GM21390 (cell line): ENCODE results near the gene OR51B2.
"Not testable (repeated sequence)": the region's sequence is repeated elsewhere in the genome, so short reads cannot be mapped to it uniquely, and the experiment has no call there.

Experiments used
- ATAC-seq: cut with Tn5 transposase; IDR thresholded peaks from one replicate; pipeline ENCODE4 v1.9.1; 2021; ENCODE audit not compliant: unreplicated experiment

Gene OR51B2, protein sequence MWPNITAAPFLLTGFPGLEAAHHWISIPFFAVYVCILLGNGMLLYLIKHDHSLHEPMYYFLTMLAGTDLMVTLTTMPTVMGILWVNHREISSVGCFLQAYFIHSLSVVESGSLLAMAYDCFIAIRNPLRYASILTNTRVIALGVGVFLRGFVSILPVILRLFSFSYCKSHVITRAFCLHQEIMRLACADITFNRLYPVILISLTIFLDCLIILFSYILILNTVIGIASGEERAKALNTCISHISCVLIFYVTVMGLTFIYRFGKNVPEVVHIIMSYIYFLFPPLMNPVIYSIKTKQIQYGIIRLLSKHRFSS

DNA sequence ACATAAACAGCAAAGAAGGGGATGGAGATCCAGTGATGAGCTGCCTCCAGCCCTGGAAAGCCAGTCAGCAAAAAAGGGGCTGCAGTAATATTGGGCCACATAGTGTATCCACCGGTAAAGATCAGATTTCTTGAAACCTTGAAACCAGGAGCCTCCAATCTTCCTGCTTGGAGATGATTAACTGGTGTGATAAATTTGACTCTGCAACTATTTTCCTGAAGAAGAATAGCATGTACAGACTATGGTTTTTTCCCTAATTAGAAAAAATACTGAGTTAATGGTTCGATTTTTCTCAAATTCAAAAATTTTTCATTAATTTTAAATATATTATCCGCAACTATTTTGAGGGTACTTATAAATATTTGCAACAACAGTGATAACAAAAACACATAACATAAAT is at the start of gene OR51B2:
TSS of gene OR51B2 (minus strand) at position 101 of the 400 bp plus-strand sequence. CDS start at position 101, 0 bp downstream.
- no peak for ATAC-seq

DNA sequence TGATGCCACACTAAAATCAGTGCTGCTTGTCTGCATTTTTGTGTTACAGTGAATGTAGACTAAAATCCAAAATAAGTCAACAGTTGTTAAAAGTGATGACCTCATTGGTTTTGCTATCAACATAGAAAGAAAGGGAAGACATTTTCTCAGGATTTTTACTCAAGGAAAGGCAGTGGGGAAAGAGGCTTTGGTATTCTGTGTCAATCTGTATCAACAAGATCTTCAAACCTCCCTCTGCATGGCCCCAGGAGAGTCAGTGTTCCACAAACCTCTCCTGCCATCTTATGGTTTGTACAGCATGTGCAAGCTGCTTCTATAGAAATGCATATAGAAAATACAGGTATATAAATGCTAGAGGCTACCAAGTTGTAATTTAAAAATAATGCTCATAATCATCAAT is 45.7 kb upstream of the OR51B2 start:
- ATAC-seq: no peak

- ATAC-seq: no peak
Measured at GRCh38 chr11:5368502-5369043, 44.5 kb upstream of the OR51B2 start.

GRCh38 chr11:5367448-5368074 is 43.5 kb upstream of the OR51B2 start:
- no peak for ATAC-seq

DNA sequence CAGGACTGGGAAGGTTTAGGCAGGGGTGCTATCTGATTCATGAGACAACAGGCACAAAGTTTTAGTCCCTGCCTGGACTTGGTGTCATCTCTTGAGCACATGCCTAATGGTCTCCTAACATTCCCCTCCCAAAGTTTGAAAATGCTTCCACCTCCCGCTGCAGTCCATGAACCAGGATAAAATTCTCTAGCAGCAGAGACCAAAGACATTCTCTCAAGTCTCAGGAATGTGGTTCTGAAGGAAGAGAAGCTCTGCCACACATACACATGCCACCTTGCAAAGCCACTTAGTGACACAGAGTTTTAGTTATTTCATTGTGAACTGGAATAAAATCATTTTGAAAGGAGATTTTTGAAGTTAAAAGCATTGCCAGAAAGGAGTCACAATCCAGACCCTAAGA is 42.8 kb upstream of the OR51B2 start:
- ATAC-seq: no peak

- ATAC-seq: not testable (repeated sequence)
Measured at GRCh38 chr11:5366365-5366764, 42.3 kb upstream of the OR51B2 start.

GRCh38 chr11:5364214-5364613 is 40.1 kb upstream of the OR51B2 start:
- no peak for ATAC-seq

GRCh38 chr11:5363679-5364078 is 39.6 kb upstream of the OR51B2 start:
- no peak for ATAC-seq

DNA sequence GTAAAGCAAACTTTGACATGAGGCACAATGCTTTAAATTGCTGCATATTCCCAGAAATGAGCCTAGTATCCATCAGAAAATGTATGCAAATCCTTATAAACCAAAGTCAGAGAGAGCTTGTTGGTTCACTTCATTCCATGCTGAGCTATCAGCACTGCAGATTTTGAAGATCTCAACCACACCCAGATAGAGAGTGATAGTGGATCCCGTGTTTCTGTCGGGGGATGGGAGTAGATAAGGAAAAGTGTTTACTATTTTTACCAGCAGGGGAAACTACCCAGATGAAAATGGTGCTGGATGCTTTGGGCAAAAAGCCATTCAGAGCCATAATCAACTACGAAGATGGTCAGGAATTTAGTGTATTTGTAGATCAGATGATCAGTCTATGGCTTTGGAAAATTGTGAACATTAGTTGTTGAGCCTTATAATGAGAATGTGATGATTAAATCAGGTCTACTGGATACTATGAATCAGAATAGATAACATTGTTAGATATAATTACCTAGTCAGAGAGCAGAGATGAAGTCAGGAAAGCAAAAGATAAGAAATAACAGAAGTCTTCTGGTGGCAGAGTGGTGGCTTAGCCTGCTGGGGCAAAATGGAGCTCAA is 38.0 kb upstream of the OR51B2 start:
- ATAC-seq: no peak

DNA sequence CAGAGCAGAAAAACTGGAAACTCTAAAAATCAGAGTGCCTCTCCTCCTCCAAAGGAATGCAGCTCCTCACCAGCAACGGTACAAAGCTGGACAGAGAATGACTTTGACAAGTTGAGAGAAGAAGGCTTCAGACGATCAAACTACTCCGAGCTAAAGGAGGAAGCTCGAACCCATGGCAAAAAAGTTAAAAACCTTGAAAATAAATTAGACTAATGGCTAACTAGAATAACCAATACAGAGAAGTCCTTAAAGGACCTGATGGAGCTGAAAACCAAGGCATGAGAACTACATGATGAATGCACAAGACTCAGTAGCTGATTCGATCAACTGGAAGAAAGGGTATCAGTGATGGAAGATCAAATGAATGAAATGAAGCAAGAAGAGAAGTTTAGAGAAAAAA is 31.9 kb upstream of the OR51B2 start:
- not testable (repeated sequence) for ATAC-seq

- no peak for ATAC-seq
Measured at GRCh38 chr11:5351208-5351607, 27.1 kb upstream of the OR51B2 start, which contains the start of gene OR51B6. Gene OR51B6, plus strand, starts transcription at chr11:5351508. Its CDS starts 0 bp downstream, at chr11:5351508.

DNA sequence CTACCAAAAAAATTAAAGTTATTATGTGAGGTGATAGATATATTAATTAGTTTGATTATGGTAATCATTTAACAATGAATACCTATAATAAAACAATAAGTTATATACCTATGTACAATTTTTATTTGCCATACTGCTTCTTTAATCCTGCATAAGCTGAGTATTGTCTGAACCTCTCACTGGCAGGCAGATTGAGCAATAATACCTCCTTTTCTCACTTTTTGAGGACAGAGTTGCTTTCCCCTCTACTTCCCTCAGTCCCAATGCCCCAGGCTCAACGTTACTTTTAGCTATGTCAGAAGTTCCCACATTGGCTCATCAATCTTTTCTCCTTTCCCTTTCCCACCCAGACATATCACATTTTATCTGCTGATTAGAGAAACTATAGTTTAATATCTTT is 25.5 kb upstream of the OR51B2 start:
- no peak for ATAC-seq

GRCh38 chr11:5348551-5349194 is 24.6 kb upstream of the OR51B2 start:
- ATAC-seq: no peak

GRCh38 chr11:5345831-5346230 is 21.7 kb upstream of the OR51B2 start:
- ATAC-seq: no peak

GRCh38 chr11:5343474-5344335 is 19.6 kb upstream of the OR51B2 start, which contains the start of gene OR51B5:
Gene OR51B5, minus strand, starts transcription at chr11:5343524. Its CDS starts 0 bp downstream, at chr11:5343524.
- no peak for ATAC-seq

- peak; percentile 69 for ATAC-seq
Measured at GRCh38 chr11:5339771-5340322, 15.8 kb upstream of the OR51B2 start.

GRCh38 chr11:5337253-5337652 is 13.2 kb upstream of the OR51B2 start:
- ATAC-seq: not testable (repeated sequence)

DNA sequence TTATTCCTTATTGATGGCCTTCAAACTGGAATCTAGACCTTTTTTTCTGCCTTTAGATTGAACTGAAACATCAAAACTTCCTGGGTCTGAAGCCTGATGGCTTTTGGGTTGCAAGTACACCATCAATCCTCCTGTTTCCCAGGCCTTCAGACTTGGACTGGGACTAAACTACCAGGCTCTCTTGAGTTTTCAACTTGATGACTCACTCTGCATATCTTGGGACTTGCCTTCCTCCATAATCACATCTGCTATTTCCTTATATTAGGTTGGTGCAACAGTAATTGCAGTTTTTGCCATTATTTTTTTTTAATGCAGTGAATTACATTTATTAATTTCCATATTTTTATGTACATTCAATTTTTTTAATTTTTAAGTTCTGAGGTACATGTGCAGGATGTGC is 12.2 kb upstream of the OR51B2 start:
- ATAC-seq: no peak

DNA sequence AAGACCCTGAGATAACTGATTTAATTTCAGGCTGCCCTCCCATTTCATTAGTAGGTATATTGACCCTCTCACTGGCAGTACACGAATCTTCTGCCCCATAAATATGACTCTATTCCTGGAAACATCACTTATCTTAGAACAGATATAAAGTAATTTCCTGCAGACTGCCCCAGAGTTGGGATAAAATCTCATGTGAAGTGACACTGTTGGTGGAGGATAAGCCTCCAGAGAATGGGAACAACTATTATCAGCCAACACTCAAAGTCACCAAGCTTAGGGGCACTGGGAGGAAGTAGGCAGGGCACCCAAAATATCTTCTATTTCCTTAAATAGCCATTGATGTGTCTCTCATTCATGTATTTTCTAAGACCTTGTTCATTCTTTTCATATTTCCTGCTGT is 11.1 kb upstream of the OR51B2 start:
- no peak for ATAC-seq

DNA sequence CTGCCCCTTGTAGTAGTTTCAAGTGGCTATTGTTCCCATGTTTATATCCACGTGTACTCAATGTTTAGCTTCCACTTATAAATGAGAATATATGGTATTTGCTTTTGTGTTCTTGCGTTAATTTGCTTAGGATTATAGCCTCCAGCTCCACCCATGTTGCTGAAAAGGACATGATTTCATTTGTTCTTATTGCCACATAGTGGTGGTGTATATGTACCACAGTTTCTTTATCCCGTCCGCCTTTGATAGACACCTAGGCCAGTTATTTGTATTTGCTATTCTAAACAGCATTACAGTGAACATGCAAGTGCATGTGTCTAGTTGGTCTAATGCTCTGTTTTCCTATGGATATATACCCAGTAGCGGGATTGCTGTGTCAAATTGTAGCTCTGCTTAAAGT is 6.8 kb downstream of the OR51B2 start:
- no peak for ATAC-seq
